GM13977 (cell line): ENCODE results near the gene CEL.

ENCODE experiments used
- DNase-seq: peaks from one replicate; pipeline ENCODE4 v3.0.0; 2012; ENCODE audit warnings: low spot score
- CTCF ChIP-seq: IDR thresholded peaks from 2 replicates; pipeline ENCODE4 v1.5.1; 2012; ENCODE audit warnings: mild to moderate bottlenecking, control low read depth; ENCODE audit not compliant: insufficient read depth; ENCODE audit errors: extremely low read depth, missing control alignments
- in situ Hi-C: fragments of 300-500 bp; cut with MboI; formaldehyde crosslinking; loops from one replicate; pipeline ENCODE4 v1.12.0; 2022; ENCODE audit warnings: low sequenced_read_pairs, low pct_unique_long_range_greater_than_20kb, mixed read lengths, inconsistent platforms; ENCODE audit not compliant: unreplicated experiment

Gene CEL

GRCh38 chr9:133109931-133110650 is 48.3 kb downstream of the CEL start:
- DNase-seq: no peak
- no peak for TF ChIP-seq CTCF
- in situ Hi-C loops: no loop called here

GRCh38 chr9:133111808-133112662 is 50.3 kb downstream of the CEL start:
- no peak for DNase-seq
- TF ChIP-seq CTCF: no peak
- in situ Hi-C loops: no loop called here

GRCh38 chr9:133112663-133113026 is 50.9 kb downstream of the CEL start:
- no peak for TF ChIP-seq CTCF
- in situ Hi-C loops: no loop called here

GRCh38 chr9:133113163-133113948 is 51.6 kb downstream of the CEL start:
- no peak for DNase-seq
- in situ Hi-C loops: no loop called here

More at GRCh38 chr9:133112663-133113026, 50.9 kb downstream of the CEL start:
- DNase-seq: no peak

GRCh38 chr9:133113949-133114885 is 52.4 kb downstream of the CEL start:
- TF ChIP-seq CTCF: no peak
- no peak for DNase-seq
- in situ Hi-C loops: no loop called here

More at GRCh38 chr9:133113163-133113948, 51.6 kb downstream of the CEL start:
- no peak for TF ChIP-seq CTCF
